Measurements from ENCODE around the gene SIPA1L3.
A peak's percentile ranks its signal among the peaks of the same experiment; 100 is the strongest.
"Not testable (repeated sequence)": the region's sequence is repeated elsewhere in the genome, so short reads cannot be mapped to it uniquely, and the experiment has no call there.

SIPA1L3 gene

GRCh38 chr19:38024992-38025908 is 118.2 kb downstream of the SIPA1L3 start:
- DNase-seq = no peak

- no peak for DNase-seq
Measured at GRCh38 chr19:38025909-38026307, 118.9 kb downstream of the SIPA1L3 start.

DNA sequence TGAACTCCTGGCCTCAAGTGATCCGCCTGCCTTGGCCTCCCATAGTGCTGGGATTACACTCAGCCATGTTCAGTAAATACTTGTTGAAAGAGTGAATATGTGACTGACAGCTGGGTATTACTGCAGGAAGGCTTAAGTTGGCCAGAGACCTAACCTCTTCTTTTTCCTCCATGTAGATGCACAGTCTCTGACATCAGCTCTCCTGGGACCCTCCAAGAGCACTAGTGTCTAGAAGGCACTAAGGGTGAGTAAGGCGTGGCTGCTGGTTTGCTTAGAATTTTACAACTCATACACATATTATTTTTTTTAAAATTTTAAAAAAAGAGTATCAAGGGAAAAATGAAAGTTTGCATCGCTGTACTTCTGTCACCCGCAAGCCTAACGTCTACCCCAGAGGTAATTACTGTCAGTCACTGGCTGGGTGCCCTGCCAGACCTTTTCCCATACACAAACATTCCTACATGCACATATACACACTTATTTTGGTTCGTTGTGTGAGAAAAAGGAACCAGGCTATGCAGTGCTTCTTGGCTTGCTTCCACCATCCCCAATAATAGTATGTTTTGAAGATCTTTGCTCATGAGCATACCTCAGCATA is 122.0 kb downstream of the SIPA1L3 start:
- DNase-seq = no peak

- DNase-seq = not testable (repeated sequence)
Measured at GRCh38 chr19:38030001-38030400, 123.0 kb downstream of the SIPA1L3 start.

GRCh38 chr19:38030686-38031422 is 123.8 kb downstream of the SIPA1L3 start:
- no peak for DNase-seq

DNA sequence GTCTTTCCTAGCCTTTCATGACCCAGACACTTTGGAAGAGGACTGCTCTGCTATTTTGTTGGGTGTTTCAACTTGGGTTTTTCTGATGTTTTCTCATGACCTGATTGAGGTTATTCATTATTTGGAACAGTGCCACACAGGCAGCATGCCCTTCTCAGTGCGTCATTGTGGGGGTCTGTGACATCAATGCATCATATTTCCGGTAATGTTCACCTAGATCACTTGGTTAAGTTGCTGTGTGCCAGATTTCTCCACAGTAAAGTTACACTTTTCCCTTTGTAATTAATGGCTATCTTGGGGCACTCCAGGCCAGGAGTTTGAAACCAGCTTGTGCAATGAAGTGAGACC is 124.4 kb downstream of the SIPA1L3 start:
- no peak for DNase-seq

GRCh38 chr19:38032151-38032550 is 125.1 kb downstream of the SIPA1L3 start:
- no peak for DNase-seq

DNA sequence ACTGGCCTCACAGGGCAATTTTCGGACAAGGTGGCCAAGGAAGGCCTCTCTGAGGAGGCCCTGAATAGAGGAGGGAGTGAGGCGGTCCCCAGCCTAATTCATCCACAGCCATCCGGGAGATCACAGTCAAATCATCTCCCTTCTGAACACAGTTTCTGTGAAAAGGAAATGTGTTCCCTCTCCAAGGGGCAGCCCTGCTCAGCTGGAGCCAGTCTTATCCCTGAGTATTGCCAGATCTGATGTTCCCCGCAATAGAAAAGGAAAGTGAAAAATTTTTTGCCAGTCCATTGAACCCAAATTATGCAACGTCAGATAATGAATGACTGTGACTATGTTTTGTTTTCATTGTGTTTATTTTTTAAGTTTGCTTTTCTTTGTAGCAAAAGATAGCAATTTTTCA is 125.9 kb downstream of the SIPA1L3 start:
- DNase-seq = no peak

DNA sequence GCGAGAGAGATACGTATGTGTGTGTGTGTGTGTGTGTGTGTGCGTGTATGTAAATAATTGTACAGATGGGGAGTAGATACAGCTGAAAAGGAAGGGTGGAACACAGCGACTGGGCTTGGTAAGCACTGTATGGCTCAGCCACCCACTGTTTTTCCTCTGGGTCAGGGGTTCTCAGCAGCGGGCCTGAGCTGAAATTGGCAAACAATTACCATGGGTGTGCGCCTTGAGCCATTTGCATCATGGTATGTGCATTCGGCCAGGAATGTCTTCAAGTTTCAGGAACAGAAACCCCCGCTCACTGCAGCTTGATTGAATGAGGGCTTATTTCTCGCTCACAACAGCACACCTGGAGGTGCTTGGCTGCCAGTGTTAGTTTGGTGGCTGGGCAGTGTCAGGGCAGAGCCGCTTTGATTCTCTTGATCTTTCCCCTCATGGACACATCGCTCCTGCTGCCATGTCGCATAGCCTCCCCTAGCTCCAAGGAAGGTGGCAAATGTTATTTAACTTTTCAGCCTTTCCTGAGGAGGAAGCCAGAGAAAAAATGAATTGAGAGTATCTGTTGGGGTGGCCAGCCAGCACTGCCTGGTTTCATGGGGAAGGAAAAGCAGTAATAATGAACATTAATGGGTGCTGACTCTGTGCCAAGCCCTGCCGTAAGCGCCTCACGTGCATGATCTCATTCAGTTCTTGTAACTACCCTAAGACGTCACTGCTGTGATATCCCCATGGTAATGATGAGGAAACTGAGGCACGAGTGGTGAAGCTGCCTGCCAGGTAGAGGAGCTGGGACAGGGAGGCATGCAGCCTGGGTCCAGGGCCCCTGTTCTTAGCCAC is 126.9 kb downstream of the SIPA1L3 start:
- peak; percentile 82 for DNase-seq

DNA sequence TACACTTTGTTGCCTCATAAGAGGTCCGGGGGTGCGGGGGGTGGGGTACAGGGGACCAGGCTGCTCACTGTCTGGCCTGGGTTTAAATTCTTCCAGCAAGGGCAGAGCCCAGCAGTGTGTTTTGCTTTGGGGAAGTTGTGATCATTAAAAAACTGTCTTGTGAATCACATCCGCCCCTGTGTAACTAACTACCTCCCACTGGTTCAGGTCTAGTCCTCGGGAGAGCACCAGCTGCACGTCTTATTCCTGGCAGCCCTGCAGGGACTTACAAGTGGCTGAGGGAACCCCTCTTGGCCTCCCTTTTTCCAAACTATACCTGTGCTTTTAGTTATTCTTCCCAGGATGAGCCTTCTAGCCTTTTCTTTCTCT is 127.5 kb downstream of the SIPA1L3 start:
- peak; percentile 80 for DNase-seq

DNA sequence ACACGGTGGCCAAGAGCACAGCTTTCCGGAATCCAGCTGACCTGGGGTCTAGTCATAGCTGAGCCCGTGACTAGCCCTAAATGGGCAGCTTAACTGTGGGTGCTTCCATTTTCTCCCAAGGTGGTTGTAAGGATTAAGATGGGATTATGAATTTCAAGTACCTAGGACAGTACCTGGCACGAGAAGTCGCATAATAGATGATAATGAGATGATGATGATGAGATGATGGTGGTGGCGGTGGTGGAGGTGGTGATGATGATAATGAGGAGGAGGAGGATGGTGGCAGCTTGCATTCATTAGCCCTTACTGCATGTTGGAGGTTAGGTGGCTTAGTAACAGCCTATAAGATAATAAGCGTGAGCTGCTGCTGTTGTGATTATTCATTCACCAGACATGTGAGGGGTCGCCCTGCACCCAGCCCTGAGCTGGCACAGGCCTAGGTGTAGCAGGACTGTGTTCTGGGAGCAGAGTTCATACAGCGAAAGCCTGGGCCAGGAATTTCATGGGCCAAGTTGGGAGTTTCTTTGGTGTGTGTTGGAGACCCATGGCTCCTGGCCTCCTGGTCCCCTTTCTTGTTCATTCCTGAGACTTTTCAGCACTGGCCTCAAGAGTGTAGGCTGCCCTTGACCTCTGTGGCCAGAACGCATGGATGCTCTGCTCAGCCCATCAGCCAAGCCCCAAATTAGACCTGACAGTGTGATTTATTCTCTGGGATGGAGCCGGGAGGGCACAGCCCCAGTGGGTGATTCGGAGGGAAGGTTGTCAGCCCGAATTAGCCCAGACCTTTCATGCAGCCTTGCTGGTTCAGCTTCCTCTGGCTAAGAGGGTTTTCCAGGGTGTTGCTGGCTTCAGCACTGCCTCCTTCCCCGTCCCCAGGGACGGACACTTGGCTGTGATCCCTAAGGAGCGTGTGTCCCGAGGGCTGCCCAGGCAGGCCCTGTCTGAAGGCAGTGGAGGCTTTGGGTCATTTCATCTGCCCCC is 128.8 kb downstream of the SIPA1L3 start:
- DNase-seq = no peak

GRCh38 chr19:38036707-38037611 is 130.0 kb downstream of the SIPA1L3 start:
- DNase-seq = no peak

DNA sequence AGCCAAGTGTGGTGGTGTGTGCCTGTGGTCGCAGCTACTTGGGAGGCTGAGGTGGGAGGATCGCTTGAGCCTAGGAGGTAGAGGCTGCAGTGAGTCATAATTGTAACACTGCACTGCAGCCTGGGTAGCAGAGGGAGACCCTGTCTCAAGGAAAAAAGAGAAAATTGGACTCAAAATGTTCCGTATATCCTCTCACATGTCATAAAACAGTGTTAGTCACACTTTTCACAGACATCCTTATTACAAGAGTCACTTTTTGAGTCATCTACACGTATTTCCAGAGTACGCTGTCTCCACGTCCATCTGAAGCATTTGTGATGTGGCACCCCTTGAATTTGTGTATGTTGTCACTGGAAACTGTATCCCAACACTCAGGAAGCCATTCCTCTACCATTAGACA is 133.0 kb downstream of the SIPA1L3 start:
- no peak for DNase-seq

DNA sequence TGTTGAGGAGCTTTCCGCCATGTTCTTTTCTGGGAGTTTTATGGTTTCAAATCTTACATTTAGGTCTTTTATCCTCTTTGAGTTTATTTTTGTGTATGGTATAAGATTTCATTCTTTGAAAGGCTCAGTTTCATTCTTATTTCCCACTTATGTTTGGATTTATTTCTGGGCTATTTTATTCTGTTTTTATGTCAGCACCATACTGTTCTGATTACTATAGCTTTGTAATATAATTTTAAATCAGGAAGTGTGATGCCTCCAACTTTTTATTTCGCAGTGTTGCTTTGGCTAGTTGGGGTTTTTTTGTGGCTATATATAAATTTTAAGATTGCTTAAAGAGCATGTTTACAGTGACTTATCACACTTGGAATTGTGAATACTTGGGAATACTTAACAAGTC is 135.1 kb downstream of the SIPA1L3 start:
- no peak for DNase-seq

GRCh38 chr19:38043649-38044144 is 136.7 kb downstream of the SIPA1L3 start:
- no peak for DNase-seq

- no peak for DNase-seq
Measured at GRCh38 chr19:38044267-38045111, 137.5 kb downstream of the SIPA1L3 start.

- no peak for DNase-seq
Measured at GRCh38 chr19:38045554-38046253, 138.7 kb downstream of the SIPA1L3 start.

DNA sequence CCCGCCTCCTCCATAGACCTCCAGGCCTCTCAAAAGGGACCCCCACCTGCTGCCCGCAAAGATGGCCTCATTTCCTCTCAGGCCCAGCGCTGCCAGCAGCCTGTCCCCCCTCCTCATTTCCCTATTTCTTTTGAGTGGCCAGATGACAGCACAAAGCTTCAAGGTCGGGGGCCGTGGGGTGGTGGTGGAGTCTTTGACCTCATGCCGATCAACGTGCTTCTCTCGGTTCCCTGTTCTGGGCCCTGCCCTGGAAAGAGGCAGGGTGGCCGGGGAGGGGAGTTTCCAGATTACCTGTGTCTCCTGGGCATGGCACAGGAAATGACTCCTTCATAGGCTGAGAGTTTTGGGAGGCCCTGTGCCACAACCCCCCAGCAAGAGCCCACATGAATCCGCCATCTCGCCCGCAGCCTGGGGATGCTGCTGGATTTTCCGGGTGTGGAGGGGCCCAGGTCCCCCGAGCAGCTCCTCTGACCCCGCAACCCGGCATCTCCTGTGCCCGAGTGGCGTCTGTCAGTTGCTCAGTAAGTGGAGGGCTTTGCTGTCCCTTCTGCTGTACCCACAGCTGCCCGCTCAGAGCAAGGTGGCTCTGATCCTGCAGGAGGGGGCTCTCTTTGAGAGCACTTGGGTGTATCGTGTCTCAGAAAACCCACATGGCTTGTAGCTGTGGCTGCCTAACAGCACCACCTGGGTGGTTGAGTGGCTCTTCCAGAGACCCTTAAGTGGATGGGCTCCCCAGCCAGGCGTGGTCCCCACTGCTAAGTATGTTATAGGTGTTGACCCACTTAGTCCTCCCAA is 139.4 kb downstream of the SIPA1L3 start:
- DNase-seq = peak; percentile 67
